ENCODE results near the gene KRTAP10-11. TPM values are rescaled to one million over a fixed set of nuclear protein-coding genes. Genes with fewer than 3 reads are reported as not detected.
A peak's percentile ranks its signal among the peaks of the same experiment; 100 is the strongest.
"Not testable (repeated sequence)": the region's sequence is repeated elsewhere in the genome, so short reads cannot be mapped to it uniquely, and the experiment has no call there.

The KRTAP10-11 gene
- total RNA-seq, 1 experiment from 2014 or later, result not detected

DNA sequence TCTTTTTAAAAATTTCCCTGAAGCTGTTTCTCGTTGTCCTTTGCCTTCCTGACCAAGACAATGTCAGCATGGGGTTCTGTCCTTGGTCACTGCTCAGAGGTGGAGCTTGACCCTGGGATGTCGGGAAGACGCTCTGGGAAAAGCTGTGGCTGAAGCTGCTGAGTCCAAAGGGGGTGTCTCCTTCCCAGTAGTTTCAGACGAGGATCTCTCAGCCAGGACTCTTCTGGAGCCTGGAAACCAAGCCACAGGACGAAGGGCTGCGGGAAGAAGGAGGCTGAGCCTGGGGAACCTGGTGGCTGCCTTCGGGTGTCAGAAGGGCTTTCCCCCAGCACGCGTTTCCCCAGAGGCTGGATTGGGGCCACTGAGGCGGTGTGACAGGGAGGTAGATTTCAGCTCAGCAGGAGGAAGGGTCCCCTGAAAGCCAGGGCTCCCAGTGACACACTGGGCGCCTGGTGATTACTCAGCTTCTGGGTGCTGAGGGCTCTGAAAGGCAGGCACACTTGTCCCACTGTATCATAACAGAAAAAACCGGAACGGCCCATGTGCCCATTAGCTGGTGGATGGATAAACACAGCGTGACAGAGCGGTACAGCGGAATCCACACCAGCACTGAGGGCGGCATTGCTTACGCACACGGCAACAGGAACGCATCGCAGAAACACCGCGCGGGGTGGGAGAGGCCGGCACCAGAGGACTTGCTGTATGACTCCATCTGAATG lies 40.8 kb downstream of the KRTAP10-11 start:
- Histone ChIP-seq H3K9me2 (replicated peaks; ENCODE audit: insufficient read depth, low read length) (no peaks in the 10 kb centered on the region), H2AFZ (ENCODE audit: low read length) (no peak overlapping the region), H3K9ac (ENCODE audit: low read length) (no peak overlapping the region), H3K36me3 (ENCODE audit: insufficient read depth, low read length) (no peaks in the 10 kb centered on the region), H4K20me1 (ENCODE audit: insufficient read depth, low read depth, low read length) (no peaks in the 10 kb centered on the region; the same call in 1 of the 2 replicates), H3K9me3 (ENCODE audit: low read length) (no peaks in the 10 kb centered on the region), H3K4me3 (ENCODE audit: low read length) (no peak overlapping the region), H3K4me2 (ENCODE audit: low read depth, low read length, poor library complexity, severe bottlenecking) (no peak overlapping the region), H3K27me3 (ENCODE audit: low read length) (no peaks in the 10 kb centered on the region), H3K79me2 (ENCODE audit: low read length) (no peaks in the 10 kb centered on the region), H3K27ac (ENCODE audit: low read length) (no peak overlapping the region), H3K4me1 (ENCODE audit: low read length) (peaks cover 13% of the 10 kb centered on the region)
- no peak for DNase-seq

DNA sequence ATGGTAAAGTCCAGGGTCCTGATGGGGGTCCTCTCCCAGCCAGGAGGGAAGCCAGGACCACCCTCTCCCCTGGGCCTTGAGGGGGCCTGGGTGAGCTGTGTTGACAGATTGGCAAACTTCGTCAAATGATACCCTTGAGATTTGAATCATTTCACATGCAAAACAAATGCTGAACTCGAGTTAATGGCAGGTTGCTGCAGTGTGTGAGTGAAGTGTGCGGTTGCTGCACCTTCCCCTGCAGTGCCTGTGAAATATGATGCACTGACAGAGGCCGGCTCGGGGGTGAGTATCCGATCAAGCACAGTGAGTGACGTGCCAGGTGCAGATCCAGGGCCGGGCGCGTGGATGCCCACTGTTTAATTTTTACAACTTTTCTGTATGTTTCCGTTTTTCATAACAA lies 41.5 kb downstream of the KRTAP10-11 start:
- no peak overlapping the region for H3K4me3 ChIP-seq (ENCODE audit: low read length)
- peak overlapping the region; percentile 16 for H3K4me2 ChIP-seq (ENCODE audit: low read depth, low read length, poor library complexity, severe bottlenecking)
- H2AFZ ChIP-seq (ENCODE audit: low read length), result no peak overlapping the region
- peaks cover 13% of the 10 kb centered on the region for H3K4me1 ChIP-seq (ENCODE audit: low read length)
- H3K27ac ChIP-seq (ENCODE audit: low read length), result no peak overlapping the region
- H3K36me3 ChIP-seq (ENCODE audit: insufficient read depth, low read length), result no peaks in the 10 kb centered on the region
- H3K27me3 ChIP-seq (ENCODE audit: low read length), result no peaks in the 10 kb centered on the region
- peak; percentile 70 for DNase-seq
- H3K9me3 ChIP-seq (ENCODE audit: low read length), result no peaks in the 10 kb centered on the region
- no peaks in the 10 kb centered on the region; the same call in 1 of the 2 replicates for H4K20me1 ChIP-seq (ENCODE audit: insufficient read depth, low read depth, low read length)
- H3K79me2 ChIP-seq (ENCODE audit: low read length), result no peaks in the 10 kb centered on the region
- H3K9ac ChIP-seq (ENCODE audit: low read length), result no peak overlapping the region
- H3K9me2 ChIP-seq (replicated peaks; ENCODE audit: insufficient read depth, low read length), result no peaks in the 10 kb centered on the region

DNA sequence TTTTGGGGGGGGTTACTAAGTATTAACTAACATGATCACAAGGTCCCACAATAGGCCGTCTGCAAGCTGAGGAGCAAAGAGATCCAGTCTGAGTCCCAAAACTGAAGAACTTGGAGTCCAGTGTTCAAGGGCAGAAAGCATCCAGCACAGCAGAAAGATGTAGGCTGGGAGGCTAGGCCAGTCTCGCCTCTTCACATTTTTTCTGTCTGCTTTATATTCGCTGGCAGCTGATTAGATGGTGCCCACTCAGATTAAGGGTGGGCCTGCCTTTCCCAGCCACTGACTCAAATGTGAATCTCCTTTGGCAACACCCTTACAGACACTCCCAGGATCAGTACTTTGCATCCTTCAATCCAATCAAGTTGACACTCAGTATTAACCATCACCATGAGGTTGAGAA lies 43.5 kb downstream of the KRTAP10-11 start:
- H3K9me3 ChIP-seq (ENCODE audit: low read length); H3K27ac ChIP-seq (ENCODE audit: low read length); H3K27me3 ChIP-seq (ENCODE audit: low read length); H3K9ac ChIP-seq (ENCODE audit: low read length); H3K9me2 ChIP-seq (replicated peaks; ENCODE audit: insufficient read depth, low read length); H3K79me2 ChIP-seq (ENCODE audit: low read length); H3K4me2 ChIP-seq (ENCODE audit: low read depth, low read length, poor library complexity, severe bottlenecking); DNase-seq; H2AFZ ChIP-seq (ENCODE audit: low read length); H4K20me1 ChIP-seq (ENCODE audit: insufficient read depth, low read depth, low read length); H3K4me3 ChIP-seq (ENCODE audit: low read length); H3K36me3 ChIP-seq (ENCODE audit: insufficient read depth, low read length): not testable (repeated sequence)
- peaks cover 13% of the 10 kb centered on the region for H3K4me1 ChIP-seq (ENCODE audit: low read length)

DNA sequence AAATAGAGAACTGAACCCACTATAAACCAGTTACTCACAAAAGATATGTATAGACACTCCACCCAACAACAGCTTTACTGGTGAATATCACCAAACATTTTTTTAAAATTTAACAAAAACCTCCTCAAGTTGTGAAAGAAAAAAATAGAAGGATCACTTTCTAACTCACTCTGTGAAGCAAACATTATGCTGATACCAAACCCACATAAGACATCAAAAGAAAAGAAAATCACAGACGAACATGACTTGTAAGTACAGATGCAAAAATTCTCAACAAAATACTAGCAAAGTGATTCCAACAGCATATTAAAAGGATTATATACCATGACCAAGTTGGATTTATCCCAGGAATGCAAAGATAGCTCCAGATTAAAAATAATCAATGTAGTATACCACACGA lies 45.5 kb downstream of the KRTAP10-11 start:
- H3K27me3 ChIP-seq (ENCODE audit: low read length), result no peaks in the 10 kb centered on the region
- no peaks in the 10 kb centered on the region for H3K9me3 ChIP-seq (ENCODE audit: low read length)
- H3K36me3 ChIP-seq (ENCODE audit: insufficient read depth, low read length), result no peaks in the 10 kb centered on the region
- H3K4me1 ChIP-seq (ENCODE audit: low read length), result peaks cover 13% of the 10 kb centered on the region
- no peak overlapping the region for H3K27ac ChIP-seq (ENCODE audit: low read length)
- H3K79me2 ChIP-seq (ENCODE audit: low read length), result no peaks in the 10 kb centered on the region
- H4K20me1 ChIP-seq (ENCODE audit: insufficient read depth, low read depth, low read length), result no peaks in the 10 kb centered on the region; the same call in 1 of the 2 replicates
- no peak overlapping the region for H3K9ac ChIP-seq (ENCODE audit: low read length)
- no peak overlapping the region for H3K4me2 ChIP-seq (ENCODE audit: low read depth, low read length, poor library complexity, severe bottlenecking)
- H3K9me2 ChIP-seq (replicated peaks; ENCODE audit: insufficient read depth, low read length), result no peaks in the 10 kb centered on the region
- no peak overlapping the region for H2AFZ ChIP-seq (ENCODE audit: low read length)
- DNase-seq, result no peak
- no peak overlapping the region for H3K4me3 ChIP-seq (ENCODE audit: low read length)

DNA sequence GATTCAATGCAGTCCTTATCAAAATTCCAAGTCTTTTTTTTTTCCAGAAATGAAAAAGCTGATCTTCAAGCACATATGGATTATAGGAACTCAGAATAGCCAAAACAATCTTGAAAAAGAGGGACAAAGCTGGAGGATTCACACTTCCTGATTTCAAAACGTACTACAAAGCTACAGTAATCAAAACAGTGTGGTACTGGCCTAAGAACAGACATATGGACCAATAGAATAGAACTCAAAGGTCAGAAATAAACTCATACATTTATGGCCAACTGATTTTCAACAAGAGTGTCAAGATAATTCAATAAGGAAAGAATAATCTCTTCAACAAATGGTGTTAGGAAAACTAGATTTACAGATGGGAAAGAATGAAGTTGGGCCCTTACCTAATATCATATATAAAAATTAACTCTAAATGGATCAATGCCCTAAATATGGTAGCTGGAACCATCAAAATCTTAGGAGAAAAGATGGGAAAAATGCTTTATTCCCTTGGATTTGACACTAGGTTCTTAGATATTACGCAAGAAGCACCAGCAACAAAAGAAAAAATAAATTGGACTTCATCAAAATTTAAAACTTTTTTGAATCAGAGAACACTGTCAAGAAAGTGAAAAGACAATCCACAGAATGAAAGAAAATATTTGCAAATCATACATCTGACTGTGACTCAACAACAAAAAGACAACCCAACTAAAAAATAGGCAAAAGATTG lies 46.7 kb downstream of the KRTAP10-11 start:
- H2AFZ ChIP-seq (ENCODE audit: low read length), result no peak overlapping the region
- no peaks in the 10 kb centered on the region for H4K20me1 ChIP-seq (ENCODE audit: insufficient read depth, low read depth, low read length)
- no peak overlapping the region for H3K9ac ChIP-seq (ENCODE audit: low read length)
- no peaks in the 10 kb centered on the region for H3K9me3 ChIP-seq (ENCODE audit: low read length)
- no peak overlapping the region for H3K4me2 ChIP-seq (ENCODE audit: low read depth, low read length, poor library complexity, severe bottlenecking)
- no peaks in the 10 kb centered on the region for H3K79me2 ChIP-seq (ENCODE audit: low read length)
- no peak for DNase-seq
- H3K27me3 ChIP-seq (ENCODE audit: low read length), result no peaks in the 10 kb centered on the region
- H3K9me2 ChIP-seq (replicated peaks; ENCODE audit: insufficient read depth, low read length), result no peaks in the 10 kb centered on the region
- no peak overlapping the region for H3K4me3 ChIP-seq (ENCODE audit: low read length)
- peaks cover 4% of the 10 kb centered on the region for H3K4me1 ChIP-seq (ENCODE audit: low read length)
- no peak overlapping the region for H3K27ac ChIP-seq (ENCODE audit: low read length)
- H3K36me3 ChIP-seq (ENCODE audit: insufficient read depth, low read length), result no peaks in the 10 kb centered on the region

DNA sequence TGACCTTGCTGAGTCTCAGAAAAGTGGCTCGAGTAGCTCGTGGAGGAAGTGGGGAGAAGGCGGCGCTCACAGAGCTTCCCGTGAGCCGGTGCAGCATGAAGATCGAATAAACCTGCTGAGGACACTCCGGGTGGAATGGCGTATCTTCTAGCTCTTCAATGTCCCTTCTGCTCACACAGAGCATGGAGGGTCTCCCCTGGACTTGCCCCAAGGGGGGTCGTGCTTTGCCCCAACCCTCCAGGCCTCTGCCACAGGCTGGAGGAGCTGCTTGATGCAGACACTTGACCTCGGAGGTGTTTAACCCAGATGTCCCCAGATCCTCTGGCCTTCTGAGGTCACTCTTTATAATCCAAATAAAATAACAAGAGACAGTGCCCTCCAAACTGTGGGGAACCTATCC lies 48.6 kb downstream of the KRTAP10-11 start:
- Histone ChIP-seq H4K20me1 (ENCODE audit: insufficient read depth, low read depth, low read length) (no peaks in the 10 kb centered on the region), H2AFZ (ENCODE audit: low read length) (no peak overlapping the region), H3K79me2 (ENCODE audit: low read length) (no peaks in the 10 kb centered on the region), H3K4me1 (ENCODE audit: low read length) (no peaks in the 10 kb centered on the region), H3K36me3 (ENCODE audit: insufficient read depth, low read length) (no peaks in the 10 kb centered on the region), H3K9ac (ENCODE audit: low read length) (no peak overlapping the region), H3K9me2 (replicated peaks; ENCODE audit: insufficient read depth, low read length) (no peaks in the 10 kb centered on the region), H3K4me3 (ENCODE audit: low read length) (no peak overlapping the region), H3K27me3 (ENCODE audit: low read length) (no peaks in the 10 kb centered on the region), H3K4me2 (ENCODE audit: low read depth, low read length, poor library complexity, severe bottlenecking) (no peak overlapping the region), H3K27ac (ENCODE audit: low read length) (no peak overlapping the region), H3K9me3 (ENCODE audit: low read length) (no peaks in the 10 kb centered on the region)
- DNase-seq, result no peak

DNA sequence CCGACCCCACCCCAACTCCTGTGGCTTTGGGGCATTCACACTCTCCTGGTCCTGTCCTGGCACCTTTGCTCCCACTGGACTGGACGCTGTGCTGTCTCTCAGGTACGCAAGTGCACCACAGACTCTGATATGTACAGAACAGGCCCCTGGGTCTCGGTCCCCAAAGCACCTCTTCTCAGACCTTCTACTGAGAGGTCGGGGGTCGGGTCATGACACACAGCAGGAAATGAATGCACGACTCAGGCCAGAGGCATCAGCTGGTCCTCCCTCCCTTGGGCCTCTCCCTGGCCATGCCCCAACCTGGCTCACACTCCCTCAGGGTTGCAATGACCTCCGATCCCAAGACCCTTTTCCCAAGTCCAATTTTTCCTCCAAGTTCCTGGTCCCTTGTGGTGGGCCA lies 49.0 kb downstream of the KRTAP10-11 start:
- no peaks in the 10 kb centered on the region for H3K4me1 ChIP-seq (ENCODE audit: low read length)
- H3K9me2 ChIP-seq (replicated peaks; ENCODE audit: insufficient read depth, low read length), result no peaks in the 10 kb centered on the region
- no peaks in the 10 kb centered on the region for H3K36me3 ChIP-seq (ENCODE audit: insufficient read depth, low read length)
- H3K4me2 ChIP-seq (ENCODE audit: low read depth, low read length, poor library complexity, severe bottlenecking), result no peak overlapping the region
- H3K27ac ChIP-seq (ENCODE audit: low read length), result no peak overlapping the region
- H2AFZ ChIP-seq (ENCODE audit: low read length), result no peak overlapping the region
- H4K20me1 ChIP-seq (ENCODE audit: insufficient read depth, low read depth, low read length), result no peaks in the 10 kb centered on the region
- no peaks in the 10 kb centered on the region for H3K27me3 ChIP-seq (ENCODE audit: low read length)
- no peak for DNase-seq
- H3K4me3 ChIP-seq (ENCODE audit: low read length), result no peak overlapping the region
- no peaks in the 10 kb centered on the region for H3K9me3 ChIP-seq (ENCODE audit: low read length)
- H3K79me2 ChIP-seq (ENCODE audit: low read length), result no peaks in the 10 kb centered on the region
- no peak overlapping the region for H3K9ac ChIP-seq (ENCODE audit: low read length)

DNA sequence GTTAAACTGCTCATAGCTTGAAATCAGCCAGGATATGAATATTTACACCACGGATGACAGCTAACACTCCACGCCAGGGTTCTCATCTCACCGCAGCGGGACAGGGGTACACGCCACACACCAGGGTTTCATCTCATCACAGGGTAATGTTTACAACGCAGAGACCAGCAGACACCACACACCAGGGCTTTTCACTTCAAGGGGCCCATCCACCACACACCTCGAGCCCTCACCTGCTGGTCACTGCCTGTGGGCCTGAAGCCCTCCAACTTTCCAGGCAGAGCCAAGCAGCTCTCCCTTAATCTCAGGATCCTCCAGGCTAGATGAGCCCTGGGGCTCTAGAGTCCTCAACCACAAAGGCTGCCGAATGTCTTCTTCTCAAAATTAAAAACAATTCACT lies 49.4 kb downstream of the KRTAP10-11 start:
- Histone ChIP-seq H3K79me2 (ENCODE audit: low read length) (no peaks in the 10 kb centered on the region), H3K36me3 (ENCODE audit: insufficient read depth, low read length) (no peaks in the 10 kb centered on the region), H3K9me2 (replicated peaks; ENCODE audit: insufficient read depth, low read length) (no peaks in the 10 kb centered on the region), H3K27ac (ENCODE audit: low read length) (no peak overlapping the region), H3K9ac (ENCODE audit: low read length) (no peak overlapping the region), H3K4me2 (ENCODE audit: low read depth, low read length, poor library complexity, severe bottlenecking) (no peak overlapping the region), H3K4me1 (ENCODE audit: low read length) (no peaks in the 10 kb centered on the region), H3K4me3 (ENCODE audit: low read length) (no peak overlapping the region), H2AFZ (ENCODE audit: low read length) (no peak overlapping the region), H3K27me3 (ENCODE audit: low read length) (no peaks in the 10 kb centered on the region), H3K9me3 (ENCODE audit: low read length) (no peaks in the 10 kb centered on the region), H4K20me1 (ENCODE audit: insufficient read depth, low read depth, low read length) (no peaks in the 10 kb centered on the region)
- no peak for DNase-seq

Data from Karpas-422 (cell line).